ENCODE measurements around the gene PRICKLE4.
"Not testable (repeated sequence)": the region's sequence is repeated elsewhere in the genome, so short reads cannot be mapped to it uniquely, and the experiment has no call there.

The PRICKLE4 gene

GRCh38 chr6:41801380-41801779 lies 20.8 kb downstream of the PRICKLE4 start:
- no peak for DNase-seq

DNA sequence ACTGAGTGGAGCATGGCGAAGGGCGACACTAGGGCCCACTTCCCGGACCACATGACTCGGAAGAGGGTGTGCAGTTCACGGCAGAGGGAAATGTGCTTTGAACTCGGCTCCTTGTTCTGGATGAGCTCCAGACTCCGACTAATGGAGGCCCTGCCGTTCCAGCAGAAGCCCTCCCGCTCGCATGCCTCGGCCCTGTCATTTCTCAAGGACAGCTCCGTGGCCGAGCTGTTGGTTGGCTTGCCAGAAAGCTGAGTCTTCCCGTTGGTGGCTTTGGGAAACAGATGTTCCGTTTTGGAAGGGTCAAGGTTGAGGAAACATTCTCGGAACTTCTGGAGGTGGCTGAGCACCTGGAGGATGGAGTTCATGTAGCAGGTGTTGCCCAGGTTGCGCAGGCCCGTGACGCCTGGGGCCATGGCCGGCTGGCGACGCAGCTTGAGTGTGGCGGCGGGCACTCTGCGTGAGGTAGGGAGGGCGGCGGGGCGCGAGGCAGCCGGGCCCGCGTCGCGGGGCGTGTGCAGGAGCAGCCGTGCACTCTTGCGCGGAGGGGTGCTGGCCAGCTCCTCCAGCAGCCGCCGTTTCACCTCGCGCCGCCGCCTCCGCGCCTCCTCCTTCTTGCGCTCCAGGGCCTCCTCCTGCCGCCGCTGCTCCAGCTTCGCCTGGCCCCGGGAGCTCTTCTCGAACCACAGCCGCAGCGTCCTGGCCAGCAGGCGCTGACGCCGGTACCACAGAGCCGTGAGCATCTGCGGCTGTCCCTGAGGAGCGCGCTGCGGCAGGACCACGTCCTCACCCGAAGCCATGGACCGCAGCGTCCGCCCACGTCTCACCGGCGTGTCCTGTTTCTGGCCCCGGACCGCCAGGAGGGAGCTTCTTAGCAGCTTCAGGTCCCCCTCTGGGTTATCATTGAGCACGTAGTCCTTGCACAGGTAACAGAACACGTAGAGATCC lies 25.5 kb downstream of the PRICKLE4 start:
- no peak for DNase-seq

GRCh38 chr6:41811095-41811494 lies 30.5 kb downstream of the PRICKLE4 start:
- no peak for DNase-seq

DNA sequence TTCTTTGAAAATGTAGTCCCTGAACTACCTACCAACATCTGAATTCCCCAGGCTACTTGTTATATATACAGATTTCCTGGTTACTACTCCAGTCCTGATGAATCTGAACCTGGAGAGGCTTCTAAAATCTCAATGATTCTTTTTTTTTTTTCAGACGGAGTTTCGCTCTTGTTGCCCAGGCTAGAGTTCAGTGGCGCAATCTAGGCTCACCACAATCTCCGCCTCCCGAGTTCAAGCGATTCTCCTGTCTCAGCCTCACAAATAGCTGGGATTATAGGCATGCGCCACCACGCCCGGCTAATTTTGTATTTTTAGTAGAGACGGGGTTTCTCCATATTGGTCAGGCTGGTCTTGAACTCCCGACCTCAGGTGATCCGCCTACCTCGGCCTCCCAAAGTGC lies 31.4 kb downstream of the PRICKLE4 start:
- not testable (repeated sequence) for DNase-seq

GRCh38 chr6:41813469-41813868 lies 32.9 kb downstream of the PRICKLE4 start:
- DNase-seq = no peak

DNA sequence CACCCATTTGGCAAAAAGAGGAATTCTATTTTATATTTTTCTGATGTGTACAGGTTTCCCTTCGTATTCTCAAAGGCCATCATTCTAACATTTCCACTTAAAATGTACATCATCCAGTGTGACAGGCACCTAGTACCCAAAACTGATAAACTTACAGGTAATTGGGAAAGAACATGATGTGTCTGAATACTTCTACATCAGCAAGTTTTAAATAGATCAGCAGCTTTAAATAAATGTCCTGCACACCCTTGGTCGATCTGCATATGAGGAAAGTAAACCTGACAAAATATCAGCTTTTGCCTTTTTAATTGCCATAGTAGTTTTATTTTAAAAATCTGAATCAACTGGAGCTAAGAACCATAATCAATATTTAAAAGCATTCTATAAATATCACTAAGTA lies 33.4 kb downstream of the PRICKLE4 start:
- no peak for DNase-seq

- DNase-seq = no peak
Measured at GRCh38 chr6:41814629-41815028, 34.0 kb downstream of the PRICKLE4 start.

DNA sequence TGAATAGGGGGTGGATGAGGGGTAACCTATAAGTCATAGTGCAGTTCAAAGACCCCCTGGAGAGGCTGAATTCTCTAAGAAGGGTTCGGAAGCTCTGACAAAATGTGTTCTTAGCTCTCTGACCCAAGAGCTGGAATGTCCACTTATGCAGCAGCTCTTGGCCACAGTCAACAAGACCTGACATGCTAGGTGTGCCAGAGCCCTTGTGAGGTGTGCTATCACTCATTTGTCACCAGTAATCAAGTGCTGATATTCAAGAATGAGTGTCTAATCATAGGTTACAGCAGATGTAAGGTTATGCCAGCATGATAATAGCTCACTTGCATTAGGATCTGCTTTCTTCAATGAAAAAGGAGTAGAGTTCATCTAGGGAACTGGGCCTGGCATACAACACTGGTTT lies 35.0 kb downstream of the PRICKLE4 start:
- DNase-seq = no peak

- no peak for DNase-seq
Measured at GRCh38 chr6:41818271-41819054, 37.9 kb downstream of the PRICKLE4 start.

GRCh38 chr6:41821266-41821665 lies 40.7 kb downstream of the PRICKLE4 start:
- no peak for DNase-seq

- no peak for DNase-seq
Measured at GRCh38 chr6:41822021-41822420, 41.4 kb downstream of the PRICKLE4 start.

DNA sequence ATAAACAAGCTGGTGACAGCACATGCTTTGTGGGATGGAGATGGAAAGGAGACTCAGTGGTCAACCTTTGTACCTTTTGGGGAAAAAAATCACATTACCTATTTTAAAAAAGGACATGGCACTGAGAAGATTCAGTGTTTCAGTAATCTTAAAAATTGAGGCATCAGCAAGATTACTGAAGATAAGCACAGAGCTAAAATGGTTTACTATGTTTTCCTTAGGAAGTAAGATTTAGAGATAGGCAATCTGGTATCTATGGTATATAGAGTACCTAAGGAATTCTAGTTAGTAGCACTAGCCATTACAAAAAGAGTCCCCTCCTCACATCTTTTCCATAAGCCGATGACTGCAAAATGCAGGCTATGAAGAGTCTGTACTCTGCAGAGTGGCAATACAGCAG lies 42.6 kb downstream of the PRICKLE4 start:
- no peak for DNase-seq

DNA sequence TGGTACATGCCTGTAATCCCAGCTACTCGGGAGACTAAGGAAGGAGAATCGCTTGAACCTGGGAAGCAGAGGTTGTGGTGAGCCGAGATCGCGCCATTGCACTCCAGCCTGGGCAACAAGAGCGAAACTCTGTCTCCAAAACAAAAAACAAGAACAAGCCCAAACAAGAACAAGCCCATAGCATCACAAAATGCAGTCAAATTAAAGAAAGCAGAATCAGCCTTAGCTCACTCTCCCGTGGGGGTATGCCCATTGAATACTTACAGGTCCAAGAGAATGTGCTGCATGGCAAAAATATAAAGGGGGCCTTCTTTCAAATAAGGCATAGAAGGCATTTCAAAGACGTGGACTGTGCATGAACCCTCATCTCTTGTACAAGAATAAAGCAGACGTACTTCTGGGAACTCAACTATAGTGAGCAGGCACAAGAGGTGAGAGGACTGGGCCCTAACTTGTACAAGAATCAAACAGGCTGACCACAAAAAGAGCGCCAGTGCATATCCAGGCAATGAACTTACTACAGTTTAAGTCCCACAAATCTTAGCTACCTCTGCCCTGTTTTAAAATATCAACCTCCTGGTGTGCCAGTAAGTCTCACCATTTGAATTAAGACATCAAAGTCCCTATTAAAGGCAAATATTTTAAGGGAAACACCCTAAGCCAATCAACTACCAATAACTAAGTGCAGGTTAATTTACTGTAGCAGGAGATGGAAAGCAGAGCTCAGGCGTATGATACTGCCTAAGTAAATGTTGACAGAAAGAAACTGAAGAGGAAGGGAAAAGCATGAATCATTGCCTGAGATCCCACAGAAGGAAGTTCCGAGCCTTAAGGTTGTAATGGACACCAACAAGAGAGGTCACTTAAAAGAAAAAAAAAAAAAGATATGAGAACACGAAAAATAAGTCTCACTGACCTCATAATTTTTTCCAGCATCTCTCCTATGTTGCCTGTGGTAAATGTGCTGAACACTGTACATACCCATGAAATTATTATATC lies 44.3 kb downstream of the PRICKLE4 start:
- DNase-seq = no peak

DNA sequence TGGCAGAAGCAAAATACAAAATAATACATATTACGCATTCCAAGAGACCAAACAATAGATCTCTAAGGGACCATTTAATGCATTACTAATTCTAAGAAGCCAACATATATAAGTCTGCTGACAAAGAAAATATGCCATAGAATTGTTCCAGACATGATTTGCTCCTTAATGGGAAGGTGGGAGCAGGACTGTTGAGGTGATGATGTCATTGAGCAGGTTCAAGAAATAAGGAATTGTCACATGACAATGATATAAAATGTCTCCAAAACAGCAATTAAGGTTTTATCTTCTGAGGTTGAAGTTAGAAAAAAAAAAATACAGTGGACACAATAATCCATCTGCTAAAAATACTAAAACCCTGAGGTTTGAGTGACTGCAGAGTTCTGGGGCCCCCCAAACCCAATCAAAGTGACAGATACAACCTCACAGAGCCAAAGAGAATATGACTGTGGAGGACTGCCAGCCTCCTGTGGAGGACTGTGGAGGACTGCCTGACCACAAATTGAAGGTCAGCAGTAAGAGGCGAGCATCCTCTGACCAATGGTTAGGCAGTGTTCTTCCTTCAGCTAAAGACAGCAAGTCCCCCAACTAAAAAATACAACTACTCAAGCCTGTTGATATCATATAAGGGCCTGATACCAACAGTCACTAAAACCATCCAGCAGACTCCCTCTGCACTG lies 45.9 kb downstream of the PRICKLE4 start:
- DNase-seq = no peak

DNA sequence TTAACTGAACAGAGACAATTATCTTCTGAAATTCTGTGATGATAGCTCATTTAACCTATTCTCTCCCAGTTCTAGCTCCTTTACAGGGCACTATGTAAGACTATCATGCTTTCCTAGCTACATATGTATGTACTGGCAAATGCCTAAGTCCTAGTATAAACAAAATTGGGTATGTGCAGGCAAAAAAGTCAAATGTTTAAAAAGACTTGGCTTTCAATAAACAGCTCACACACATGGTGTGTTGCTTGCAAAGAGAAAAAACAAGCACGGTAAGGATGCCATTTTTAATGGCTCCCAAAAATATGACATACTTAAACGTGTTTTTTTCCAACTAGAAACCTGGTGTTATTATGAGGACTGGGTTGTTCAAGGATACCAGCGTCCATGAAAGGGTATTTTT lies 51.7 kb downstream of the PRICKLE4 start:
- DNase-seq = no peak

DNA sequence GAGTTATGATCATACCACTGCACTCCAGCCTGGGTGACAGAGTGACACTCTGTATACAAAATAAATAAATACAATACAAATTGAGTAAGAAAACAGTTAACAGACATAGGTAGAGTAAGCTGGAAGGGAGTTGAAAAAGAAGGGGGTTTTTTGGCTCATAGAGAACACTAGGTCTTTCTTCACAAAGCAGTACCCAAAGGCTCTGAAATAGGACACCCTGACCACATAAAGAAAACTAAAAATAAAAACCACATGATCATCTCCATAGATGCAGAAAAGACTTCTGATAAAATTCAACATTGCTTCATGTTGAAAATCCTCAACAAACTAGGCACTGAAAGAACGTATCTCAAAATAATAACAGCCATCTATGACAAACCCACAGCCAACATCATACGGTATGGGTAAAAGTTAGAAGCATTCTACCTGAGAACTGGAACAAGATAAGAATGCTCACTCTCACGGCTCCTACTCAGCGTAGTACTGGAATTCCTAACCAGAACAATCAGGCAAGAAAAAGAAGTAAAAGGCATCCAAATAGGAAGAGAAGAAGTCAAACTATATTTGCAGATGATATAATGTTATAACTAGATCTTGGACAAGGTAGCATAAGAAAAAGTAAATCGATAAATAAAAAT lies 55.6 kb downstream of the PRICKLE4 start:
- DNase-seq = no peak

- no peak for DNase-seq
Measured at GRCh38 chr6:41836660-41837052, 56.1 kb downstream of the PRICKLE4 start.

All from stimulated activated CD4-positive, alpha-beta T cell treated with anti-CD3 and anti-CD28 coated beads, Interleukin-2, amount 100 ng/mL, for 24 hours (primary cell).